ENCODE measurements around the gene FIBP. TPM values are rescaled to one million over a fixed set of nuclear protein-coding genes. Genes with fewer than 3 reads are reported as not detected.

Gene FIBP
- total RNA-seq (2014; rRNA removed; shearing (Covaris generic); ENCODE audit: low replicate concordance), result 105 and 106 TPM in 2 replicates

DNA sequence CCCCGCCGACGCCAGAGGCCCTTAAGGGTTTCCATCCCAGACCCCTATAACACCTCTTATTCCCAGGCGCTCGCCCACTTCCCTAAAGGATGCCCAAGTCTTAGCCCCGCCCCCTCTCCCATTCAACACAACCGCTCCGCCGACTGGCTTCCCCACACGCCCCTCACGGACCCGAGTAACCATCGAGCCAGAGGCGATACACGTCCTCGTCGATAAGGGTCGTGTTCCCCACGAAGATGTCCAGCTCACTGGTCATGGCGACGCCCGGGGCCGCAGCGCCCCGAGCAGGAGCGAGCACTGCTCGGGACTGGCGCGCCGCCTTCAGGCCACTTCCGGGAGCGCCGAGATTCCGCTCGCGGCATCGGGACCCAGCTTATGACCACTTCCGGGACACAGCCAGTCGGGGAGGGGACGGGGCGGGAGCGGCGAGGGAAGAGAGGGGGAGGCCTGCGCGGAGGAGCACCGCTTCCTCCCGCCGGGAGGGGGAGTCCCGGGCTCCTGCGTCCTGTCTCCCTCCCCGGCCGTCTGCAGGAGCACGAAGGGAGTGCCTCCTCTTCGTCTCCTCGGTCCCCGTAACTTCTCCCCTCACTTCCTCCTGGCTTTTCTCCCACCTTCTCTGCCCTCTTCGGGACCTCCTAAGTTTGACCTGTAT is at the start of gene FIBP:
TSS of gene FIBP (minus strand) at position 309 of the 652 bp plus-strand sequence. CDS start at position 256, 53 bp downstream.
- peak within 1 kb of the TSS; percentile 91 for H3K4me3 ChIP-seq
- peak; percentile 98 for DNase-seq
- H3K36me3 ChIP-seq, result peaks cover 61% of the 10 kb centered on the region
- H3K9me3 ChIP-seq, result no peaks in the 10 kb centered on the region
- H3K27me3 ChIP-seq, result no peaks in the 10 kb centered on the region

DNA sequence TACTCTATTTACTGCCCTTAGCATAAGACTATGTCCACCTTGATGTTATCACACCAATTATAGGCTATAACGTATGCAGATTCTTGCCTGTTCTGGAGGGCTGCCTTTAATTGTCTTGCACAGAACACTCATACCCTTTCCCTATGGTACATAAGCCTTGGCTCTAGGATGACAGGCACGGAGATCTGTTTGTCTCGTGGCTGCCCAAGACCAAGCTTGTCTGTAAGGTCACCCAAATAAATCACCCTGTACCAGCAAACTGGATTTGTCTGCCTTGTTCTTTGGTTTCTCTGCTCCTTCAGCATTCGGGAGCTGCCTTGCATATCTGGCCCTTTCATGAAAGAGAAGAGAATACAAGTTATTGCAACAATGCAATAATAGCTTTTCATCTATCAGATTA is 49.5 kb upstream of the FIBP start:
- no peaks in the 10 kb centered on the region for H3K27me3 ChIP-seq
- no peaks in the 10 kb centered on the region for H3K36me3 ChIP-seq
- no peak overlapping the region for H3K4me3 ChIP-seq
- no peaks in the 10 kb centered on the region for H3K9me3 ChIP-seq
- DNase-seq, result no peak

DNA sequence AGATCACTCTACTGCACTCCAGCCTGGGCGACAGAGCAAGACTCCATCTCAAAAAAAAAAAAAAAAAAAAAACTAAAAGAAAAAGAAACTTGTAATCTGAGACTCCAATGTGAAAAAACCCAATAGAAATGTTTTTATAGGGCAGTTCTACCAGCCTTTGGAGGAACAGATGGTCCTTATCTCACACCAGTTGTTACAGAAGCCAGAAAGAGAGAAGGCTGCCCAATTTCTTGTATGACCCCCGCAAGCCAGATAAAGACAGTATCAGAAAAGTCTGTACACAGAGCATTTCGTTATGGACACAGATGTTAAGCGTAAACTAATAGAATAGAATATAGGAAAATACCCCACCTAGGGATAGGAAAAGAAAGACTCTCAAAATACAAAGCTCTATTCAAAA is 45.7 kb upstream of the FIBP start:
- H3K9me3 ChIP-seq, result no peaks in the 10 kb centered on the region
- no peak for DNase-seq
- no peak overlapping the region for H3K4me3 ChIP-seq
- H3K27me3 ChIP-seq, result no peaks in the 10 kb centered on the region
- no peaks in the 10 kb centered on the region for H3K36me3 ChIP-seq

DNA sequence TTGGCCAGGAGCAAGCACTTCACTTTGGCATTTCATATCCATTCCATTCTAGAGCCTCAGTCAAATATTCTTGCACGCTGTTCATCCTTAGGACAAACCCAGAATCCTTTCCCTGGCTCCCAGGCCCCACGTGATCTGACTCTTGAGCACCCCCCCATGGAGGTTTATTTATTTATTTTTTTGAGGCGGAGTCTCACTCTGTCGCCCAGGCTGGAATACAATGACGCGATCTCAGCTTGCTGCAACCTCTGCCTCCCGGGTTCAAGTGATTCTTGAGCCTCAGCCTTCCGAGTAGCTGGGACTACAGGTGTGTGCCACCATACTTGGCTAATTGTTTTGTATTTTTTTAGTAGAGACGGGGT is 44.3 kb upstream of the FIBP start:
- Histone ChIP-seq H3K4me3 (no peak overlapping the region), H3K9me3 (no peaks in the 10 kb centered on the region), H3K27me3 (no peaks in the 10 kb centered on the region), H3K36me3 (no peaks in the 10 kb centered on the region)
- DNase-seq, result no peak

DNA sequence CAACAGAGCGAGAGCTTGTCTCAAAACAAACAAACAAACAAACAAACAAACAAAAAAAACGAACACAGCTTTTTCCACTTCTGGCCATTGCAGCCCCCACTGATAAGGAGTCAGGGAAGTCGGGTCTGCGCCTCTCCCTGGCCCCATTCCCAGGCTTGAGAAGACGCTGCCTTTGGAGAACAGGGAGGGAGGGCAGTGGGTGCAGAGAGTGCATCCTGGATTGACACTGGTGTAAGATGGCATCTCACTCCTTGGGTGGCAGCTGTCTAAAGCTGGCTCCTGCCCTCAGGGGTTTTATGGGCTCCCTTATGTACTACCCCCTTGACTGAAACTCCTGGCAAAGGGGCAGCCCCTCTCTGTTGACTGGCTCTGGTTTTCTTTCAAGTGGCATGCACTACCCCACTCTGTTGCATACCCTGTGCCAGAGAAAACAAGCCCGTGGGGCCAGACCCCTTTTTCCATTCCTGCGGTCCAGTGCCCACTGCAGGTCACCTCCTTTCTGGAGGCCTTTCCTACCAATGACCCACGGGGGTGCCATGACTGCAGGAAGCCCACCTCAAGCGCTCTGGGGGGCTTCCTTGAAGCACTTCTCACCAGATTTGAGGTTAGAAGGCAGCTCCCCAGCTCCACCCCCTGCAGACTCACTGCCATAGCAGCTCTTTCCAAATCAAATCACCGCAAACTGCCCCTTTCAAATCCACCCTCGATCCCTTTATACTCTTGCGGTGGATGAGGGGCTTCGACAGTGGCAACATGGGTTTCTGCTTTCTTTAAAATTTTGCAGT is 43.7 kb upstream of the FIBP start:
- Histone ChIP-seq H3K9me3 (no peaks in the 10 kb centered on the region), H3K27me3 (no peaks in the 10 kb centered on the region), H3K36me3 (no peaks in the 10 kb centered on the region; the same call in 1 of the 2 replicates), H3K4me3 (no peak overlapping the region)
- DNase-seq, result no peak

DNA sequence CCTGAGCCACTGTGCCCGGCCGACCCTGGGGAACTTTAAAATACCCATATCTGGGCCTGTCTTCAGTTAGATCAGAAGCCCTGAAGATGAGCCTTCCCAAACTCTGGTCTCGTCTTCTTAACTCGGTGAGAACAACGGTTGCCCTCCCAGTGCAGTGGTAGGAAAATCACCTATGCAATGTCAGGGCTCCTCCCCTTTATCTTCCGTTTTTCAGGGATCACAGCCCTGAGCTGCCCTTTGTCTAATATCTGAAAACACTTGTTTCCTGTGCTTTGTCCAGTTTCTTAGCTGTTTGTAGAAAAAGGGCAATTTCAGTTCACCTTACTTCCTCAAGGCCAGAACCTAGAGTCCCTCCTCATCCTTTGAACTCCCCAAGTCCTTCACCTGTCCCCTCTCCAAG is 40.4 kb upstream of the FIBP start:
- Histone ChIP-seq H3K4me3 (no peak overlapping the region), H3K9me3 (no peaks in the 10 kb centered on the region), H3K27me3 (no peaks in the 10 kb centered on the region), H3K36me3 (peaks cover 9% of the 10 kb centered on the region)
- no peak for DNase-seq

DNA sequence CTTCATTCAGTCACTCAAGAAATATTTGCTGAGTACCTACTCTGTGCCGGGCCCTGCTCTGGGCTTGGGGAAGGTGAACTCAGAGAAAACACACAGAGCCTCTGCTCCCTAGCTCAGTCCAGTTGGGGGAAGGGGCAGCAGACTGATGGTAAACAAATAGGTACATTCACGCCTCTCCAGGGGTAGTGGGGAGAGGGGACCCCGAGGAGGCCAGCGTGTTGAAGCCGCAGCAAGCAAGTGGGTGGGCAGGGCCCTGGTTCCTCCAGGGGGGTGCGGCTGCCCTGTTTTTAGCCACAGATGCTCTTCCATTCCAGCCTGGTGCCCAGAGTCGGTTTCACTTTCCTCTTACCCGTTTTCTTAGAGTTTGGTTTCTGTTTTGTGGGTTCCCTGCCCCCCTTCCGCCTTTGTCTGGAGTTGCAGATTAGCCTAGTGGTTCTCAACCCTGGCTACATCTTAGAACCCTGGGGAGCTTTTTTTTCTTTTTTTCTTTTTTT is 39.7 kb upstream of the FIBP start:
- no peaks in the 10 kb centered on the region for H3K9me3 ChIP-seq
- no peak overlapping the region for H3K4me3 ChIP-seq
- H3K36me3 ChIP-seq, result peaks cover 16% of the 10 kb centered on the region
- H3K27me3 ChIP-seq, result no peaks in the 10 kb centered on the region
- DNase-seq, result no peak

DNA sequence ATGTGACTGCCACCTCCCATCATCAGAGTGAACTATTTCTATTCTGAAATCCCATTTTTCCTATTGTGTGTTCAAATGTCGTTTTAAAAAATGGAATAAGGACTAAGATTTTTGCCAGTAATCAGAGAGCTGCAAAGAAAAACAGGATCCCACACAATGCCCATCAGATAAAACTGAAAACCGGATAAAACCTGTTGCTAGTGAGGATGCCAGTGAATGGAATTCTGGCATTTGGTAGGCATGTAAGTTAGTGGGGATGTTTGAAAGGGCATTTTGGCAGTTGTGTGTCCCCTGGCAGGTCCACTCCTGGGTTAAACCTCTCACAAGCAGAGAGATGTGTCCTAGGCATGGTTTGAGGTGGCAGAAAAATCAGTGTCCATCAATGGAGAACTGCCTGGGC is 37.1 kb upstream of the FIBP start:
- Histone ChIP-seq H3K4me3 (no peak overlapping the region), H3K27me3 (no peaks in the 10 kb centered on the region), H3K36me3 (peaks cover 38% of the 10 kb centered on the region), H3K9me3 (no peaks in the 10 kb centered on the region)
- no peak for DNase-seq

DNA sequence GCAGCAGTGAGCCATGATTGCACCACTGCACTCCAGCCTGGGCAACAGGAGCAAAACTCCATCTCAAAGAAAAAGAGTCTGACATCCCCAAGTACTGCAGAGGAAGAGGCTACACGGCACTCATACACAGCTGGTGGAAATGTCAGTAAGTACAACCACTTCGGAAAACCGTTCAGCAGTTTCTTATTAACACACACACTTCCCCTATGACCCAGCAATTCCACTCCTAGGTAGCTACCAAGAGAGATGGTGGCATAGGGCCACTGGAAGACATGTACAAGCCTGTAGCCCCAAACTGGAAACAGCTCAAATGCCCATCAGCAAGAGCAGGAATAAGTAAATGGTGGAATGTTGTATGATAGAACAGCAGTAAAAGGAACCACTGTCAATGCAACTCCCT is 34.3 kb upstream of the FIBP start:
- no peak for DNase-seq
- H3K27me3 ChIP-seq, result no peaks in the 10 kb centered on the region
- peaks cover 55% of the 10 kb centered on the region for H3K36me3 ChIP-seq
- no peak overlapping the region for H3K4me3 ChIP-seq
- H3K9me3 ChIP-seq, result no peaks in the 10 kb centered on the region

DNA sequence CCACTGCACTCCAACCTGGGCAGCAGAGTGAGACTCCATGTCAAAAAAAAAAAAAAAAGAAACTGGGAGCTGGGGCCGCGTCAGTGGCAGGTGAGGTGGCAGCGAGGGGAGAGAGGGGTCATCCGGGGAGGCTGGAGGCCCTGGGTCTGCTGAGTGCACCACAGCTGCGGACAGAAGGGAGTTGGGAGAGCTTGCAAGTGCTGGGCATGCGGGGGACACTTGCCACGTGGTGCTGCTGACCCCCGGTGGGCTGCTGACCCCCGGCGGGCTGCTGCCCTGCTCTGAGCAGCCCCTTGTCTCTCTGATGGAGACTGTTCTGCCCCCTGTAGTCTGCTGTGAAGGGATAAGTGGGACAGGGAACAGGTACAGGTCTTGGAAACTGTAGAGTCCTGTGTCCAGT is 33.6 kb upstream of the FIBP start:
- Histone ChIP-seq H3K36me3 (peaks cover 62% of the 10 kb centered on the region), H3K9me3 (no peaks in the 10 kb centered on the region), H3K4me3 (no peak overlapping the region), H3K27me3 (no peaks in the 10 kb centered on the region)
- no peak for DNase-seq

DNA sequence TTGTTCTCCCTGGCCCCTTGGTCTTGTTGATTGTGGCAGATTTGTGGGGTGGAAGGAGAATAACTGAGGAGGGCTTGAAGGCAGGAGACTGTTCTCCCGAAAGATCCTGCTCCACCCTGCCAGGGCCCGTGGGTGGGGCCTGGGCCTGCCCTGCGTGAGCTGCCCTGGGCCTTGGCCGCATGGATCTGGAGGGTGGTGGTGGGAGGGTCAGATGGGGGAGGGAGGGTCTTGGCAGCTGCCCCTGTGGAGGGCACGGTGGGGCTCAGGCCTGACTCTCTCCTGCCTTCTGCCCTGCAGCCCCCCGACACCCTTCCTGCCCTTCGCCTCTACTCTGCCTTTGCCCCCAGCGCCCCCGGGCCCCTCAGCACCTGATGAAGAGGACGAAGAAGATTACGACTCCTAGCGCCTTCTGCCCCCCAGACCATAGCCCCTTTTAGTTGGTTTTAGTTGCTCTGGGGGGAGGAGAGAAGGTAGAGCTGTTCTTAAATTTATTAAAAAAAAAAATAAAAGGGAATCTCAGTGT is 32.8 kb upstream of the FIBP start:
- Histone ChIP-seq H3K27me3 (no peaks in the 10 kb centered on the region), H3K9me3 (no peaks in the 10 kb centered on the region), H3K36me3 (peaks cover 65% of the 10 kb centered on the region), H3K4me3 (peak overlapping the region; percentile 84; the same call in 1 of the 2 replicates)
- DNase-seq, result no peak

DNA sequence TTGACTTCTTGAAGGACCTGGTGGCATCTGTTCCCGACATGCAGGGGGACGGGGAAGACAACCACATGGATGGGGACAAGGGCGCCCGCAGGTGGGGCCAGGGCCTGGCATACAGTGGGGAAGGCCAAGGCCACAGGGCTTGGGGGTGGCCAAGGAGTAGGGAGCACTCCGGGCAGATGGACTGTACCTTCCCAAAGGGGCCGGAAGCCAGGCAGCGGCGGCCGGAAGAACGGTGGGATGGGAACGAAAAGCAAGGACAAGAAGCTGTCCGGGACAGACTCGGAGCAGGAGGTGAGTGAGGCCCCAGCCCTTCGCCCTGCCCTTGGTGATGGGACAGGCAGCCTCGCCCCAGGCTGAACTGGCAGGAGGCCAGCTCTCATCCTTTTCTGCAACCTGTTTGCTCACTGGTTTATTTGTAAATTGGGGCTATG is 32.1 kb upstream of the FIBP start:
- Histone ChIP-seq H3K27me3 (no peaks in the 10 kb centered on the region), H3K36me3 (peaks cover 59% of the 10 kb centered on the region), H3K9me3 (no peaks in the 10 kb centered on the region), H3K4me3 (peak overlapping the region; percentile 84)
- no peak for DNase-seq

DNA sequence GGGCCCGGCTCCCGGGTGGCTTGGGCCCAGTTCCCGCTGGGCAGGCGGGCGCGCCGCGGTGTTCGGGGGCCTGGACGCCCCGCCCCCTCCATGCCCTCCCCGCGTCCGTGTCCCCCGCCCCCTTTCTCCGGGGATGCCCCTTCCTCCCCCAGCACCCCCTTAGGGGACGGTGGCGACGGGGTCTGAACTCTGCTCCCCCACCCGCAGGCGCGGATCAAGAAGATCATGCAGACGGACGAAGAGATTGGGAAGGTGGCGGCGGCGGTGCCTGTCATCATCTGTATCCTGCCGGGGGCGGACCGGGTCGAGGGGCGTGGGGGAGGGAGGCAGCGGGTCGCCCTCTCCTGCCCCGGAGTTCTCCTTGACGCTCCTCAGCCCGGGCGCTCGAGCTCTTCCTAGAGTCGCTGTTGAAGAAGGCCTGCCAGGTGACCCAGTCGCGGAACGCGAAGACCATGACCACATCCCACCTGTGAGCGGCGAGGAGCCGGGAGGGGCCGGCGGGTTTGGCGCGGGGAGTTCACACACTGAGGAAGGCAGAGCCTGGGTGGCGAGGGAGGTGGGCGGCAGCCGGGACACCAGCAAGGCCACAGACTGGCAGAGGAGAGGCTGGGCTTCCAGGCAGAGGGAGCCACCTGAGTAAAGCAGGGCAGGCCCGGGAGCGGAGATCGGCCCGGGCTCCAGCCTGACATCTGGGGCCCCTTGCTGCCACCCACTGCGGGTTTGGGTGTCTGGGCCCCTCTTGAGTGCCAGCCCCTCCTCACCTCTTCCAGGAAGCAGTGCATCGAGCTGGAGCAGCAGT is 31.5 kb upstream of the FIBP start:
- peak overlapping the region; percentile 84 for H3K4me3 ChIP-seq
- no peaks in the 10 kb centered on the region for H3K27me3 ChIP-seq
- no peaks in the 10 kb centered on the region for H3K9me3 ChIP-seq
- peaks cover 58% of the 10 kb centered on the region for H3K36me3 ChIP-seq
- DNase-seq, result peak; percentile 51

DNA sequence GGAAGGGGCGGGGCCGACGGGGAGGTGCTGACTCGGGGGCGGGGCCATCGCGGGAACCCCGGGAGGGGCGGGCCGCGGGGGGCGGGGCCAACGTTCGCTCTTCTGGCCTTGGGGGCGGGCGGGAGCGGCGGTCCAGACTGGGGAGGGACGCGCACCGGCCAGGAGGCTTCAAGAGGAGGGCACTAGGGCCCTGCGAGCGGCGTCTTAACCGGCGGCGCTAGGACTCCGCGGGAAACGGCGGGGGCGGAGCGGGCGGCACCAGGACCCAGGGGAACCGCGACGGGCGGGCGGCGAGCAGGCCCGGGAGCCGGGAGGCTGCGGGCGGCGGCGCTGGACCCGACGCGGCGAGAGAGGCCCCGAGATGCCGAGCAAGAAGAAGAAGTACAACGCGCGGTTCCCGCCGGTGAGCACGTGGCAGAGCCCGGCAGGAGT is 30.9 kb upstream of the FIBP start, which contains the start of gene DRAP1:
TSS of gene DRAP1 (plus strand) at position 286 of the 432 bp plus-strand sequence. CDS start at position 362, 76 bp downstream.
- DNase-seq, result peak; percentile 99
- Histone ChIP-seq H3K4me3 (peak within 1 kb of the TSS; percentile 84), H3K36me3 (peaks cover 58% of the 10 kb centered on the region), H3K9me3 (no peaks in the 10 kb centered on the region), H3K27me3 (no peaks in the 10 kb centered on the region)

DNA sequence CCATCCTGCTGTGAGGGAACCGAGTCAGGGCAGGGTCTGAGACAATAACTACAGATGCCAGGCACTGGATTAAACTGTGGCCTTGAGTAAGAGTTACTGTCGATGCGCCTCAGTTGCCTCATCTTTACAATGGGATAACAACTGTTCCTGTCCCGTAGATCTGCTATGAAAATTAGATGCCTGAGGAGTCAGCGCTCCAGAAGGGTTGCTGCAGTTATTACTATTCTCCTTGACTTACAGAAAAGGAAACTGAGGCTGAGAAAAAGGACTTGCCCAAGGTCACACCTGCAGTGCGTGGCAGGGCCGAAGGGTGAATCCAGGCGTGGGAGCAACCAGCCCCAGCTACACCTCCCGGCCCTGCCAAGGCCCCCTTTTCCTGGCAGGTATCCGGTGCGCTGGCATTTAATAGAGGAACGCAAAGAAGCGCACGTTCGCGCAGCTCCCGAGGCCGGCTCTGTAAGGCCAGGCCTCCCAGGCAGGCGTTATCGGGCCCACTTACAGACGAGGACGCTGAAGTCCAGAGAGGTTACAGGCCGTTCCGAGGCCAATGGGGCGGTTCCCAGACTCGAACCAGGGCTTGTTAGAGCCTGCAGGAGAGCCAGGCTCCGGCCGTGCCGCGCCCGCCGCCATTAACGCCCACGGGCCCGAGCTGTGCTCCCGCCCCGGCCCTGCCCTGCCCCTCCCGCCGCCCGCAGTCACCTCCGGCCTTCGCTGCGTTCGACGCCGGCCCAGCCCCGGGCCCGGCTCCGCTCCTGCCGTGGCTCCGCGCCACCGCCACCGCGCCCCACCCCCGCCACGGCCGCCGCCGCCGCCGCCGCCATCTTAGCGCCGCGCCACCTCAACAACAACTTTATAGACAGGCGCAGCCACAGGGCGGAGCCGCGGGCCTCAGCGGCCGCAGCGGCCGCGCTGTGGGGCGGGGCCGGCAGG is 30.2 kb upstream of the FIBP start, which contains the start of gene C11orf68:
TSS of gene C11orf68 (minus strand) at position 852 of the 930 bp plus-strand sequence. CDS start at position 821, 31 bp downstream.
- Histone ChIP-seq H3K27me3 (no peaks in the 10 kb centered on the region), H3K9me3 (no peaks in the 10 kb centered on the region), H3K4me3 (peak within 1 kb of the TSS; percentile 84), H3K36me3 (peaks cover 56% of the 10 kb centered on the region)
- no peak for DNase-seq

All from MG63 (cell line).